ENCODE data around the gene MON1B. TPM values are rescaled to one million over a fixed set of nuclear protein-coding genes. Genes with fewer than 3 reads are reported as not detected.

Gene MON1B
- total RNA-seq, 2 experiments from 2014 or later = 58.0 to 63.4 TPM

- intact Hi-C loops (cut with DNase I, micrococcal nuclease) = no loop called here
- ATAC-seq = no peak
- no peak for DNase-seq
- H3K27ac Mint-ChIP-seq = no peak overlapping the region
- peaks cover 12% of the 10 kb centered on the region for H3K4me1 Mint-ChIP-seq
- H3K27me3 Mint-ChIP-seq = no peaks in the 10 kb centered on the region
- ChIA-PET POLR2A (no interaction called here), CTCF (no interaction called here)
- peaks cover 57% of the 10 kb centered on the region for H3K36me3 Mint-ChIP-seq (ENCODE audit: low read depth)
- H3K4me3 Mint-ChIP-seq = no peak overlapping the region
- H3K9me3 Mint-ChIP-seq (ENCODE audit: low read depth) = no peaks in the 10 kb centered on the region
These were observed 6.8 kb downstream of the MON1B start for GRCh38 chr16:77197747-77198146.

DNA sequence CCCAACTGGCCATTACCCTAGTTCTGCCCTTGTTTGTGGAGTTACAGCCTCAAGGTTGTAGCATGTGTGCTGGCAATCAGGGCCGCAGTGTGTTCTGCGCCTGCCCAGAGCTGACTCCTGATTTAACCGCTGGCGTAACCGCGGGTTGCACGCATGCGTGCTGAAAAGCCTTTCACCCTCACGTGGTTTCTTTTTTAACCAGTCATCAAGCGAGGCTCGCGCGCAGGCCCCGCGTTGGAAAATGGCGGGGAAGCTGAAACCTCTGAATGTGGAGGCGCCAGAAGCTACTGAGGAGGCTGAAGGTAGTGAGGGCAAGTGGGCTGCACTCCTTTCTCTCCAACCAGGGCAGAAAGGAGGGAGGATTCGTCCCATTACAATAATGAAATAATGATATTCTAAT is 8.2 kb downstream of the MON1B start, which contains the start of gene SYCE1L:
Gene SYCE1L (plus strand): TSS at position 198 of the 400 bp plus-strand sequence. CDS start 44 bp downstream, at position 242.
- Mint-ChIP-seq H3K4me3 (no peak within 1 kb of the TSS), H3K27me3 (no peaks in the 10 kb centered on the region), H3K36me3 (ENCODE audit: low read depth) (peaks cover 43% of the 10 kb centered on the region), H3K4me1 (peaks cover 2% of the 10 kb centered on the region), H3K27ac (no peak within 1 kb of the TSS), H3K9me3 (ENCODE audit: low read depth) (no peaks in the 10 kb centered on the region)
- DNase-seq (no peak), ATAC-seq (no peak)
- ChIA-PET CTCF (no interaction called here), POLR2A (no interaction called here)
- intact Hi-C loops (cut with DNase I, micrococcal nuclease) = no loop called here

GRCh38 chr16:77206533-77206932 is 15.5 kb downstream of the MON1B start:
- Mint-ChIP-seq H3K9me3 (ENCODE audit: low read depth) (no peaks in the 10 kb centered on the region), H3K27ac (no peak overlapping the region), H3K4me1 (peaks cover 2% of the 10 kb centered on the region), H3K36me3 (ENCODE audit: low read depth) (no peaks in the 10 kb centered on the region), H3K27me3 (no peaks in the 10 kb centered on the region), H3K4me3 (no peak overlapping the region)
- DNase-seq (no peak), ATAC-seq (no peak)
- CTCF ChIA-PET = no interaction called here
- intact Hi-C loops (cut with DNase I, micrococcal nuclease) = no loop called here
- POLR2A ChIA-PET = no interaction called here

DNA sequence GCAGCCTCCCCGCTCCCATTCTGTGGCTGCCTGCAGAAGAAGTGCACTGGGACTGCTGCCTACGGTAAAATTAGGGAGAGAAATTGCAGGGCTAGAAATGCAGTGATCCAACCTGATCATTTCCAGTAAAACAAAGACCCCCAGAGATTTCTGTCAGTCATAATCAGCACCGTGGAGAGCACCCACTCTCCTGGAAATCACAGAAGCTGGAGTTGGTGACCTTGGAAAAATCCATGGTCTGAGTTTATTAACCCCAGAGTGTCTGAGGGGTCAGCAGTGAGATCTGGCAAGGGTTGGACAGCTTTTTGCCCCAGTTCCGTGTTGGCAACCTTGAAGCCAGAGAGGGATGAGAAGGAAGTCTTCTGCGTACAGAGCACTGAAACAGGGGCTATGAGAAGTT is 16.0 kb downstream of the MON1B start:
- Mint-ChIP-seq H3K27me3 (no peaks in the 10 kb centered on the region), H3K9me3 (ENCODE audit: low read depth) (no peaks in the 10 kb centered on the region), H3K27ac (no peak overlapping the region), H3K4me3 (no peak overlapping the region), H3K4me1 (peaks cover 6% of the 10 kb centered on the region), H3K36me3 (ENCODE audit: low read depth) (no peaks in the 10 kb centered on the region)
- POLR2A ChIA-PET = no interaction called here
- CTCF ChIA-PET = no interaction called here
- intact Hi-C loops (cut with DNase I, micrococcal nuclease) = no loop called here
- DNase-seq (no peak), ATAC-seq (no peak)

GRCh38 chr16:77208382-77208781 is 17.4 kb downstream of the MON1B start:
- no peak overlapping the region for H3K4me3 Mint-ChIP-seq
- CTCF ChIA-PET = no interaction called here
- intact Hi-C loops (cut with DNase I, micrococcal nuclease) = no loop called here

GRCh38 chr16:77211880-77212740 is 21.1 kb downstream of the MON1B start:
- H3K9me3 Mint-ChIP-seq (ENCODE audit: low read depth) = no peaks in the 10 kb centered on the region
- no peaks in the 10 kb centered on the region for H3K36me3 Mint-ChIP-seq (ENCODE audit: low read depth)
- H3K27me3 Mint-ChIP-seq = no peaks in the 10 kb centered on the region
- ChIA-PET POLR2A (interaction anchor here (0.6 to 1.2 kb wide), 4 partner anchors 21 to 1557 kb away, joined by 3 to 6 read pairs (median 4); partner anchors contain the start of gene MON1B), CTCF (no interaction called here)
- ATAC-seq (peak; percentile 85), DNase-seq (peak; percentile 88)
- H3K4me3 Mint-ChIP-seq = peak overlapping the region; percentile 71
- peaks cover 13% of the 10 kb centered on the region for H3K4me1 Mint-ChIP-seq
- intact Hi-C loops (cut with DNase I, micrococcal nuclease) = loop anchor here (1.0 to 5.0 kb wide), 5 partner anchors 21 to 1565 kb away; partner anchors contain the start of genes KARS1 (in 1 of the 2), MON1B (in 1 of the 2), NUDT7 (in 1 of the 2) and TERF2IP (in 1 of the 2)
- peak overlapping the region; percentile 57 for H3K27ac Mint-ChIP-seq

More at GRCh38 chr16:77208382-77208781, 17.4 kb downstream of the MON1B start:
- DNase-seq (no peak), ATAC-seq (no peak)
- Mint-ChIP-seq H3K36me3 (ENCODE audit: low read depth) (no peaks in the 10 kb centered on the region), H3K9me3 (ENCODE audit: low read depth) (no peaks in the 10 kb centered on the region), H3K27ac (no peak overlapping the region), H3K27me3 (no peaks in the 10 kb centered on the region), H3K4me1 (peaks cover 9% of the 10 kb centered on the region)
- POLR2A ChIA-PET = no interaction called here

DNA sequence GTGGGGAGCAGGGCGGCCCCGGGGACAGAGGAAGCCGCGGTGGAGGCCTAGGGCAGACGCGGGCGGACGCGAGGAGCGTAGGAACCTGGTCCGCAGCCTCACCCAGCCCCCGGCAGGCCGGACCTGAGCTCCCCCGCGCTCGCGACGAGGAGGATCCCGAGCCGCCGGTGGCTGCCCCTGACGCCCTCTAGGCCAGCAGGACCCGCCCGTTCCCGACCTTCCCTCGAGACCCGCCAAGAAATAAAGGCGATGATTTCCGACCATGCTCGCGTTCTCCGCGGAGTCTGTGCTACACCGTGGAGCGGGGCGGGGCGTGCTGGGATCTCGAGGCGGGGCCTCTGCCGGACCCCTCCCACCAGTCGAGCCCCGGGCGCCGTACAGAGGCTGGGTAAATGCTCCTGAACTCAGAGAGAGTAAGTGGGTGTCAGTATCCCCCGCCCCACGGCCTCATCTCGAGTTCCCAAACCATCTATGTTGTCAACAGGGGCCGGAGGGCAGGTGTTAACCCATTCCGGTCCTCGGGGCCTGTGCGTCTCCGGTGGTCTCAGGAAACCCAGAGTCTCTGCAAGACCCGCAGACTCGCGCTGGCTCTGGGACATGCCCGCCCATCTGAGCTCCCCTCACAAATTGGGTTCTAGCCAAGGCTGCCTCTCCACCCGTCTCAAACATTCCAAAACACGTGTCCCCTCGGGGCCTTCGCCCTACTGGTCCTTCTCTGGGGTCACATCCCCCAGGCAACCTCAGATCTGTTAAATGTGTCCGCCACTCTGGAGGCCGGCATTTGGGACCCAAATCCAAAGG is 22.0 kb downstream of the MON1B start:
- ChIA-PET POLR2A (interaction anchor here (0.6 to 1.2 kb wide), 3 partner anchors 22 to 1558 kb away, joined by 3 to 6 read pairs (median 3); partner anchors contain the start of gene MON1B), CTCF (no interaction called here)
- Mint-ChIP-seq H3K27me3 (no peaks in the 10 kb centered on the region), H3K9me3 (ENCODE audit: low read depth) (no peaks in the 10 kb centered on the region), H3K4me3 (peak overlapping the region; percentile 71), H3K27ac (no peak overlapping the region), H3K4me1 (peaks cover 13% of the 10 kb centered on the region), H3K36me3 (ENCODE audit: low read depth) (no peaks in the 10 kb centered on the region)
- intact Hi-C loops (cut with DNase I, micrococcal nuclease) = loop anchor here (1.0 to 5.0 kb wide), 5 partner anchors 22 to 1566 kb away; partner anchors contain the start of genes KARS1 (in 1 of the 2), MON1B (in 1 of the 2), NUDT7 (in 1 of the 2) and TERF2IP (in 1 of the 2)
- DNase-seq (peak; percentile 85), ATAC-seq (peak; percentile 84)

- Mint-ChIP-seq H3K9me3 (ENCODE audit: low read depth) (no peaks in the 10 kb centered on the region), H3K27ac (no peak overlapping the region), H3K36me3 (ENCODE audit: low read depth) (no peaks in the 10 kb centered on the region), H3K27me3 (no peaks in the 10 kb centered on the region), H3K4me3 (peak overlapping the region; percentile 71), H3K4me1 (peaks cover 13% of the 10 kb centered on the region)
- DNase-seq (no peak), ATAC-seq (no peak)
- POLR2A ChIA-PET = interaction anchor here (0.5 kb wide), 1 partner anchor 70 kb away, joined by 3 read pairs; no protein-coding TSS in a partner anchor
- intact Hi-C loops (cut with DNase I, micrococcal nuclease) = loop anchor here in 1 of 2 experiments (5.0 kb wide), 1 partner anchor 1566 kb away; the partner anchor contains the start of genes KARS1 and TERF2IP
- CTCF ChIA-PET = interaction anchor here (1.4 kb wide), 1 partner anchor 9 kb away, joined by 4 read pairs; no protein-coding TSS in a partner anchor
These were observed 22.6 kb downstream of the MON1B start for GRCh38 chr16:77213542-77214106.

- no peak for DNase-seq
- Mint-ChIP-seq H3K4me3 (no peak overlapping the region), H3K27me3 (no peaks in the 10 kb centered on the region), H3K9me3 (ENCODE audit: low read depth) (no peaks in the 10 kb centered on the region), H3K4me1 (peaks cover 13% of the 10 kb centered on the region), H3K27ac (no peak overlapping the region), H3K36me3 (ENCODE audit: low read depth) (no peaks in the 10 kb centered on the region)
- intact Hi-C loops (cut with DNase I, micrococcal nuclease) = loop anchor here in 1 of 2 experiments (5.0 kb wide), 1 partner anchor 1567 kb away; the partner anchor contains the start of genes KARS1 and TERF2IP
- ChIA-PET CTCF (interaction anchor here (0.6 to 1.4 kb wide), 3 partner anchors 8 to 378 kb away, joined by 3 to 4 read pairs (median 3); no protein-coding TSS in a partner anchor), POLR2A (interaction anchor here (0.5 kb wide), 1 partner anchor 69 kb away, joined by 3 read pairs; no protein-coding TSS in a partner anchor)
- no peak for ATAC-seq
These were observed 23.6 kb downstream of the MON1B start for GRCh38 chr16:77214411-77215138.

DNA sequence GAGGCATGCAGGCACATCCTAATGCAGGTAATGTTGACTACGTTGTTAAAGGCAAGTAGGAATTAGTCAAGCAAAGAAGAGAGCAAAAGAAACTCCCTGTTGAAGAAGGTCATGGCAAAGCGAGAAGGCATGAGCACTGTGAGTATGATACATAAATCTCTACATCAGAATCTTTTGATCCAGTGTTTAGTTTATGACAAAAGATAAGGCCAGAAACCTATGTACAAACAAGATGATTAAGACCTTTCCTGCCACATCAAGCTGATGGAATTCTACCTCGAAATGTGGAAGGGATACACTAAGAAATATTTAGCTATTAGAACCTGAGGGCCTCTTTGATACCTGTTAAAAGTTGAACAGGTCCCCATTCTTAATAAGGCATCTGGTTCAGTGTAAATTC is 28.4 kb downstream of the MON1B start:
- H3K27me3 Mint-ChIP-seq = no peaks in the 10 kb centered on the region
- ChIA-PET POLR2A (no interaction called here), CTCF (interaction anchor here (0.6 to 1.2 kb wide), 3 partner anchors 9 to 1754 kb away, joined by 3 read pairs; no protein-coding TSS in a partner anchor)
- DNase-seq = no peak
- intact Hi-C loops (cut with DNase I, micrococcal nuclease) = no loop called here
- no peak overlapping the region for H3K4me3 Mint-ChIP-seq
- ATAC-seq = no peak
- no peaks in the 10 kb centered on the region for H3K36me3 Mint-ChIP-seq (ENCODE audit: low read depth)
- no peak overlapping the region for H3K27ac Mint-ChIP-seq
- H3K9me3 Mint-ChIP-seq (ENCODE audit: low read depth) = no peaks in the 10 kb centered on the region
- no peaks in the 10 kb centered on the region for H3K4me1 Mint-ChIP-seq

Measured in activated CD4-positive, alpha-beta T cell treated with anti-CD3 and anti-CD28 coated beads for 36 hours (primary cell).